ENCODE data around the gene OR2M3. TPM values are rescaled to one million over a fixed set of nuclear protein-coding genes. Genes with fewer than 3 reads are reported as not detected.

Gene OR2M3
- total RNA-seq, 1 donor from 2014 or later = not detected

Other genes with a start within 250 kb of the OR2M3 start
- not detected in 2 replicates for gene OR2L8, start 248.4 kb upstream of the OR2M3 start, total RNA-seq
- gene OR2AK2, start 232.0 kb upstream of the OR2M3 start, total RNA-seq = not detected in 2 replicates
- gene OR2L5, start 183.6 kb upstream of the OR2M3 start, total RNA-seq = not detected in 2 replicates
- gene OR2L2, start 167.2 kb upstream of the OR2M3 start, total RNA-seq = not detected in 2 replicates
- not detected in 2 replicates for gene OR2L3, start 150.4 kb upstream of the OR2M3 start, total RNA-seq
- not detected in 2 replicates for gene OR2L13, start 102.1 kb upstream of the OR2M3 start, total RNA-seq
- gene OR2M5, start 52.1 kb upstream of the OR2M3 start, total RNA-seq = not detected in 2 replicates
- not detected in 2 replicates for gene OR2M2, start 22.4 kb upstream of the OR2M3 start, total RNA-seq
- gene OR2M4, start 34.2 kb downstream of the OR2M3 start, total RNA-seq = not detected in 2 replicates
- not detected in 2 replicates for gene OR2T33, start 80.7 kb downstream of the OR2M3 start, total RNA-seq
- not detected in 2 replicates for gene OR2T12, start 106.2 kb downstream of the OR2M3 start, total RNA-seq
- gene OR2M7, start 127.3 kb downstream of the OR2M3 start, total RNA-seq = not detected in 2 replicates
- not detected in 2 replicates for gene OR14C36, start 151.5 kb downstream of the OR2M3 start, total RNA-seq
- gene OR2T4, start 164.4 kb downstream of the OR2M3 start, total RNA-seq = not detected in 2 replicates
- not detected in 2 replicates for gene OR2T6, start 178.5 kb downstream of the OR2M3 start, total RNA-seq
- not detected in 2 replicates for gene OR2T1, start 205.8 kb downstream of the OR2M3 start, total RNA-seq
- not detected in 2 replicates for gene OR2T2, start 248.4 kb downstream of the OR2M3 start, total RNA-seq